Upper lobe of left lung (tissue), 6 donors: ENCODE results near the gene RASAL2. TPM values are rescaled to one million over a fixed set of nuclear protein-coding genes. Genes with fewer than 3 reads are reported as not detected.
"Not testable (repeated sequence)": the region's sequence is repeated elsewhere in the genome, so short reads cannot be mapped to it uniquely, and the experiment has no call there.

Source experiments
- ATAC-seq, 2 donors: fragments of 200-7000 bp; cut with Tn5 transposase; one replicate each; pipeline ENCODE4 v1.9.1; 2022; ENCODE audit warnings: mild to moderate bottlenecking in 2 of 2, moderate library complexity in 2 of 2; ENCODE audit not compliant: low FRiP score in 2 of 2
- DNase-seq, 2 donors: peaks; one replicate each; pipeline ENCODE4 v3.0.0-alpha.2; 2019 to 2020
- H3K27ac ChIP-seq, 4 donors: fragments of 200-600 bp; sonication (generic); one replicate each; pipeline ENCODE4 v1.5.1; 2016 to 2019
- H3K27me3 ChIP-seq, 4 donors: fragments of 200-600 bp; sonication (generic); one replicate each; pipeline ENCODE4 v1.5.1; 2017 to 2019
- H3K36me3 ChIP-seq, 4 donors: fragments of 200-600 bp; sonication (generic); one replicate each; pipeline ENCODE4 v1.5.1; 2016 to 2019
- H3K4me1 ChIP-seq, 4 donors: fragments of 200-600 bp; sonication (generic); one replicate each; pipeline ENCODE4 v1.5.1; 2018 to 2019
- H3K4me3 ChIP-seq, 4 donors: fragments of 200-600 bp; sonication (generic); one replicate each; pipeline ENCODE4 v1.5.1; 2017 to 2019; ENCODE audit warnings: mild to moderate bottlenecking in 2 of 4, moderate library complexity in 1 of 4
- H3K9me3 ChIP-seq, 4 donors: fragments of 200-600 bp; sonication (generic); one replicate each; pipeline ENCODE4 v1.5.1; 2018 to 2019
- CTCF ChIP-seq, 6 experiments: fragments of 450-650 bp in 4 of 6; fragments of 200-600 bp in 2 of 6; sonication (generic) in 2 of 6; IDR thresholded peaks; one replicate each; pipeline ENCODE4 v1.5.1; 2016 to 2019; ENCODE audit warnings: antibody characterized with exemption in 6 of 6
- EP300 ChIP-seq, 4 donors: sonication (generic); formaldehyde crosslinking; IDR thresholded peaks; one replicate each; pipeline ENCODE4 v1.5.1; 2017; ENCODE audit warnings: antibody characterized with exemption in 4 of 4, control low read depth in 2 of 4
- POLR2A ChIP-seq, 4 donors: fragments of 450-650 bp; IDR thresholded peaks; one replicate each; pipeline ENCODE4 v1.5.1; 2016 to 2017; ENCODE audit warnings: antibody characterized with exemption in 4 of 4, mild to moderate bottlenecking in 2 of 4
- POLR2AphosphoS5 ChIP-seq, 2 donors: sonication (generic); formaldehyde crosslinking; IDR thresholded peaks; one replicate each; pipeline ENCODE4 v1.5.1; 2017; ENCODE audit warnings: antibody characterized with exemption in 2 of 2
- WGBS, 2 donors: methylation state at CpG; one replicate each; pipeline ENCODE4 v1.1.5; 2017 to 2018; 5-methylcytosine and 5-hydroxymethylcytosine counted together
- total RNA-seq, 6 donors: library from RNA; depleted of rRNA in 4 of 6; stranded (reverse); fragments of >200 nt in 4 of 6; gene quantifications; one replicate each; pipeline versions ENCODE4 v1.1.0 to v1.2.1, GENCODE V29; 2016 to 2021
- donor health status: DM: no; HTN: no; CAD: no; lungs with moderate emphysema.
- donor health status: DM: no; HTN: yes; CAD: no; lungs with severe emphysema.

The RASAL2 gene
- total RNA-seq, 6 donors from 2014 or later, result 24.7 to 59.0 (median 41.6) TPM

GRCh38 chr1:178077917-178078316 is 16.0 kb upstream of the RASAL2 start:
- Histone ChIP-seq H3K27me3 (no peaks in the 10 kb centered on the region), H3K4me1 (no peaks in the 10 kb centered on the region), H3K36me3 (no peaks in the 10 kb centered on the region), H3K4me3 (no peak overlapping the region), H3K9me3 (no peaks in the 10 kb centered on the region), H3K27ac (no peak overlapping the region)
- DNase-seq (no peak), ATAC-seq (no peak)
- no peak for TF ChIP-seq EP300 (IDR thresholded peaks at IDR 0.05)
- no peak for TF ChIP-seq CTCF (IDR thresholded peaks at IDR 0.05)

DNA sequence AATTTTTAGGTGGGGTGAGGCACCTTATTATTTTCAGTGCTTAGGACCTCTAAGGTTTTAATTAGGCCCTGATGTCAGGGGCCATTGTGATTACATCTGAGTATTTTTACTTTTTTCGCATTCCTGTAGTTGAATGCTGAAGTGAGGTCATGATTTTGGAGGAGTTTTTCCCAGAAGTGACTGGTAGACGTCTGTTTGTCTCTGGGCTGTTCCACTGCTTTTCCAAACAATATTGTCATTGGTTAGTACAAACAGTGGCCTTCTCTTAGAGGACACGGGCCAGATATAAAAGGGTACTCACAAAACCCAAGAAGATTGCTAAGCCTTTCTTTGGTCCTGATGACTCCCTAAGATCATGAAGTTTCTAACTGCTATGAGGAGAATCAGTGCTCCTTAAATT is 7.6 kb upstream of the RASAL2 start:
- no peak overlapping the region for H3K4me3 ChIP-seq
- peaks cover 0 to 9% (median 7%) of the 10 kb centered on the region in 4 donors for H3K4me1 ChIP-seq
- H3K27me3 ChIP-seq, result no peaks in the 10 kb centered on the region
- H3K36me3 ChIP-seq, result no peaks in the 10 kb centered on the region
- ATAC-seq (peak in 1 of 2 donors; percentile 80), DNase-seq (no peak)
- no peak overlapping the region for H3K27ac ChIP-seq
- H3K9me3 ChIP-seq, result no peaks in the 10 kb centered on the region
- TF ChIP-seq POLR2A (IDR thresholded peaks at IDR 0.05) (no peak), CTCF (IDR thresholded peaks at IDR 0.05) (no peak), POLR2AphosphoS5 (IDR thresholded peaks at IDR 0.05) (no peak), EP300 (IDR thresholded peaks at IDR 0.05) (no peak)
- 61 to 68% methylated on average over 3 of the region's 3 CpGs for WGBS, 2 donors

GRCh38 chr1:178086766-178087165 is 7.1 kb upstream of the RASAL2 start:
- Histone ChIP-seq H3K4me1 (peaks cover 0 to 9% (median 7%) of the 10 kb centered on the region in 4 donors), H3K9me3 (no peaks in the 10 kb centered on the region), H3K4me3 (no peak overlapping the region), H3K27ac (no peak overlapping the region), H3K27me3 (no peaks in the 10 kb centered on the region), H3K36me3 (no peaks in the 10 kb centered on the region)
- DNase-seq, result peak in 1 of 2 donors; percentile 47
- WGBS, 2 donors, result 31 to 46% methylated on average over 4 of the region's 4 CpGs
- ATAC-seq, result peak in 1 of 2 donors; percentile 82
- TF ChIP-seq EP300 (IDR thresholded peaks at IDR 0.05) (no peak), POLR2AphosphoS5 (IDR thresholded peaks at IDR 0.05) (no peak), POLR2A (IDR thresholded peaks at IDR 0.05) (no peak), CTCF (IDR thresholded peaks at IDR 0.05) (no peak)

- ATAC-seq (no peak), DNase-seq (no peak)
- Histone ChIP-seq H3K27ac (no peak overlapping the region), H3K4me1 (peaks cover 0 to 20% (median 14%) of the 10 kb centered on the region in 4 donors), H3K27me3 (no peaks in the 10 kb centered on the region), H3K36me3 (no peaks in the 10 kb centered on the region), H3K9me3 (no peaks in the 10 kb centered on the region), H3K4me3 (no peak overlapping the region)
- TF ChIP-seq POLR2AphosphoS5 (IDR thresholded peaks at IDR 0.05) (no peak), CTCF (IDR thresholded peaks at IDR 0.05) (no peak), POLR2A (IDR thresholded peaks at IDR 0.05) (no peak), EP300 (IDR thresholded peaks at IDR 0.05) (no peak)
- 89 to 90% methylated on average over 2 of the region's 2 CpGs for WGBS, 2 donors
Observed at GRCh38 chr1:178088651-178089050, 5.3 kb upstream of the RASAL2 start.

DNA sequence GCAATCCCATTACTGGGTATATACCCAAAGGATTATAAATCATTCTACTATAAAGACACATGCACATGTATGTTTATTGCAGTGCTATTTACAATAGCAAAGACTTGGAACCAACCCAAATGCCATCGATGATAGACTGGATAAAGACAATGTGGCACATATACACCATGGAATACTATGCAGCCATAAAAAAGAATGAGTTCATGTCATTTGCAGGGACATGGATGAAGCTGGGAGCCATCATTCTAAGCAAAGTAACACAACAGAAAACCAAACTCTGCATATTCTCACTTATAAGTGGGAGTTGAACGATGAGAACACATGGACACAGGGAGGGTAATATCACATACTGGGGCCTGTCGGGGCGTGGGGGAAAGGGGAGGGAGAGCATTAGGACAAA is 2.5 kb upstream of the RASAL2 start:
- DNase-seq, H3K27ac ChIP-seq, H3K4me3 ChIP-seq, ATAC-seq, H3K27me3 ChIP-seq, H3K36me3 ChIP-seq, H3K9me3 ChIP-seq: not testable (repeated sequence)
- 83 to 88% methylated on average over 4 of the region's 4 CpGs for WGBS, 2 donors
- peaks cover 3 to 18% (median 11%) of the 10 kb centered on the region in 4 donors for H3K4me1 ChIP-seq
